Hepatic stellate cell (primary cell): Measurements from ENCODE around the gene MAML1.
"Not testable (repeated sequence)": the region's sequence is repeated elsewhere in the genome, so short reads cannot be mapped to it uniquely, and the experiment has no call there.

ENCODE experiments used
- DNase-seq: peaks from one replicate; pipeline ENCODE4 v3.0.0; 2011; ENCODE audit warnings: low spot score

MAML1 gene

DNA sequence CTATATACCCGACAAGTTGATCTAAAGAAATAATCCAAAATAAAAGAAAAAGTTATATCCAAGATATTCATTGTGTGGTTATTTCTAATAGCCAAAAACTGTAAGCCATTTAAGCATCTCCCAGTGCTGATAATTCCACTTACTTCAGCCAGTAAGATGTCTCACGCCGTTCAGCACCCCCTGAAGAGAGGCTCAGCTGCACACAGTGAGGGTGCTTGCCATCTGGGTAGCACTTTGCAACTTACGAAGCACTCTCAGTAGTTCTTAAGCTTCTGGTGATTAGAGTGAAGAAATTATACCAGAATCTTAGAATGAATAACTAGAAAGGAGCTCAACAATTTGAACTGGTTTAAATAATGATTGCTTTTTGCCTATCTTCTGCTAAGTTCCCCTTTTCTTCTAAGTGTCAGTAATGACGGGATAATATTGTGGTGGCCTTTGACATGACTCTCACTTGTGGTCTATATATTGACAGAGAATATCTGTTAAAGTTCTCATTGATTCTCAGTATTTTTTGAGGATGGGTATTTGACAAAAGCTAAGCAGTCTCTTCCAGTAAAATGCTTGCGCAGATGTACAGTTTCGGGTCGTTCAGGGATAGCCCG, 35.0 kb downstream of the MAML1 start:
- no peak for DNase-seq

DNA sequence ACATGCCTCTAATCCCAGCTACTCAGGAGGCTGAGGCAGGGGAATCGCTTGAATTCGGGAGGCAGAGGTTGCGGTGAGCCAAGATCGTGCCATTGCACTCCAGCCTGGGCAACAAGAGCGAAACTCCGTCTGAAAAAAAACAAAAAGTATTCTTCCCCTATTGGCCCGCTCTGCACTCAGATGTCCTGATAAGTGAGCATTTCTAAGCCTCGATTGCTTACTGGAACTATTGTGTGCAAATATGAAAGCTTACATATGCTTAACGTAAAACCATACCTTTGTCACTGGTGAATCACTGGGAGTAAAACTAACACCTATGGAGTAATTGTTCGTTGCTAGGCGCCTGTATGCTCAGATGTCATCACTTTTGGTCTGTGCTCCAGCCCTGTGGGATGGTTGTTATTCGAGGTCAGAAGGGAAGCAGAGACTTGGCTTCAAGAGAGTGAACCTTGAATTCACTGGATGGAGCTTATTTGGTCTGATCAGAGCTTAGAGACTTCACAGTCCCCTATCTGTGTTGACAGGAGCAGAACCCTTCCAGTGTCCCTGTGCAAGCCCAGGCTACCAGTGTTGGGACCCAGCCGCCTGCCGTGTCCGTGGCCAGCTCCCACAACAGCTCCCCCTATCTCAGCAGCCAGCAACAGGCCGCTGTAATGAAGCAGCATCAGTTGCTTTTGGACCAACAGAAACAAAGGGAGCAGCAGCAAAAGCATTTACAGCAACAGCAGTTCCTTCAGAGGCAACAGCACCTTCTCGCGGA, 35.9 kb downstream of the MAML1 start:
- DNase-seq = no peak

DNA sequence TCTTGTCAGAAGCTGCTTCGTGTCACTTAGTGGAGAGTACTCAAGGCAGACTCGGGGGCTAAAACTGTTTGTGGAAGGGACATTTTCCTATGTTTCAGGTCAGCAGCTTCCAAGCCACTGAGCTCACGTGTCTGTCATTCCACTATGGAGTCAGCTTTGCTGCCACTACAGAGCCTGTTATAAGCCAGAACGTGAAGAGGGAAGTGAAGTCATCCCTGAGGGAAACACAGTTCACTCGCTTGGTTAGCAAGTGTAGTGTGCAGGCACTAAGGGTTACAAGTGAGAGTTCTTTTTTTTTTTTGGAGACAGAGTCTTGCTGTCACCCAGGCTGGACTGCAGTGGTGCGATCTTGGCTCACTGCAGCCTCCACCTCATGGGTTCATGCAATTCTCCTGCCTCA, 36.6 kb downstream of the MAML1 start:
- no peak for DNase-seq

DNA sequence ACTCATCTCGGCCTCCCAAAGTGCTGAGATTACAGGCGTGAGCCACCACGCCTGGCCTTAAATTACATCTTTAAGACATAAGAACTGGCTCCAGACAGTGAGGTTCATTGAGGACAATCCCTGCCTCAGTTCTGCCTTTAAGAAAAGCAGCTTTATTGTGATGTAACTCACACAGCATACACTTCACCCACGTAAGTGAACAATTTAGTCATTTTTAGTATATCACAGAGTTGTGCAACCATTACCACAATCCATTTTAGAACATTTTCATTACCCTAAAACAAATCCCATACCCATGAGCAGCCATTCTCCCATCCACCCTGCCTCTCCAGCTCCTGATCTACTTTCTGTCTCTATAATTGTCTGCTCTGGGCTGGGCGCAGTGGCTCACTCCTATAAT, 37.2 kb downstream of the MAML1 start:
- DNase-seq = no peak

DNA sequence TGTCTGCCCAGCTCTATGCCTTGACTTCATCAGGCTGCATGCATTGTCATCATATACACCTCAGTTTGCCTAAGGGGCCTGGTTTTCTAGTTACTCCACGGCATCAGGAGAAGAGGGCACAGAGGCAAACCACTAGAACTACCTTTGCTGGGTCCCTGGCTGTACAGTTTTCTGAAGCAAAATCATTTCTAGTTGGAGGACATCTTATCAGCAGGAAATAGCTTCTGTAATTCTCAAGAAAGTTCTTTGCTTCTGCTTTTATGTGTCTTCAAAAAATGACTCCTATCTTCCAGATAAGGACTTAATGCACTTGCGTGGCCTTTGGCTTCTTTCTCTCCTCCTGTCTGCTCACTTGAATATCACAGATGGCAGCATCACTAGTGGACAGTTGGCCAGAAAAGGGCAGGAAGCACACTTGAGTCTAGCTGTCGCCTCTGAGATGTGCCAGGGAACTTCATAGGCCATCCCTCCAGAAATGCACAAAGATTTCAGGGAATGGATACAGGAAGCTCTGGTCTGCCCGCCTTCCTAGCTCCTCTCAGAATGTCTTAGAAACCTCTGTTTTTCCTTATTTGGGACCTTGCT, 38.8 kb downstream of the MAML1 start:
- DNase-seq = no peak

DNA sequence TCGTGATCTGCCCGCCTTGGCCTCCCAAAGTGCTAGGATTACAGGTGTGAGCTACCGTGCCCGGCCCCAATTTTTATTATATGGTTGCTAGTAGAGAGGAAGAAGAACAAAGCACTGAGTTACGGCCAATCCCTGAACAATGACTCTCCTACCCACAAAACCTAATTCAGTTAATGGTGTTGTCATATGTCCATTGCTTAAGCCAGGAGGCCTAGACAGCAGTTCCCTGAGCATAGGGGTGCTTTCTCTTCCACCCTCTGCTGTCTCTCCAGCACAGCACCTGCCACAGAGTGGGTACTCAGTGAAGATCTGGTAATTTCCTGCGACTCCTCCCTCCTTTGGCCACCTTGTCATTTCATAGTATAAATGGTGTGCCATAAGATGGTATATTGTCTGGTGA, 39.7 kb downstream of the MAML1 start:
- no peak for DNase-seq

DNA sequence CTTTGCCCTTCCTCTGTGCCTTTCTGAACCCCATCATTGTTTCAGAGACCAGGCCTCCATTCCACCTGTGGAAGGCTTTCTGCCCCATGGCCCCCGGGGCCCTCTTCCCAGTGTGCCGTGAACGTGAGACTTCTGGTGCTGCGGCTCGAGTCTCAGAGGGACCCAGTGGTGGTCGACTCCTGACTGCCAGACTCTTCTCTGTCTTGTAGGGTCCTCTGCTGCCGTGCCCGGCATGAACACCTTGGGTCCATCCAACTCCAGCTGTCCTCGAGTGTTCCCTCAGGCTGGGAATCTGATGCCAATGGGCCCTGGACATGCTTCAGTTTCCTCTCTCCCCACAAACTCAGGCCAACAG, 41.0 kb downstream of the MAML1 start:
- DNase-seq = no peak

DNA sequence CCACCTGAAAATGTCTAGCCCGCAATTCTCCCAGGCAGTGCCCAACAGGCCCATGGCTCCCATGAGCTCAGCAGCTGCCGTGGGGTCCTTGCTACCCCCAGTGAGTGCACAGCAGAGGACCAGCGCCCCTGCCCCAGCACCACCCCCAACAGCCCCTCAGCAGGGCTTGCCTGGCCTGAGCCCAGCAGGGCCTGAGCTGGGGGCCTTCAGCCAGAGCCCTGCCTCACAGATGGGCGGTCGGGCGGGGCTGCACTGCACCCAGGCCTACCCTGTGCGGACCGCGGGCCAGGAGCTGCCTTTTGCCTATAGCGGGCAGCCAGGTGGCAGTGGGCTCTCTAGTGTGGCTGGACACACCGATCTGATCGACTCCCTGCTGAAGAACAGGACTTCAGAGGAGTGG, 41.8 kb downstream of the MAML1 start:
- no peak for DNase-seq

DNA sequence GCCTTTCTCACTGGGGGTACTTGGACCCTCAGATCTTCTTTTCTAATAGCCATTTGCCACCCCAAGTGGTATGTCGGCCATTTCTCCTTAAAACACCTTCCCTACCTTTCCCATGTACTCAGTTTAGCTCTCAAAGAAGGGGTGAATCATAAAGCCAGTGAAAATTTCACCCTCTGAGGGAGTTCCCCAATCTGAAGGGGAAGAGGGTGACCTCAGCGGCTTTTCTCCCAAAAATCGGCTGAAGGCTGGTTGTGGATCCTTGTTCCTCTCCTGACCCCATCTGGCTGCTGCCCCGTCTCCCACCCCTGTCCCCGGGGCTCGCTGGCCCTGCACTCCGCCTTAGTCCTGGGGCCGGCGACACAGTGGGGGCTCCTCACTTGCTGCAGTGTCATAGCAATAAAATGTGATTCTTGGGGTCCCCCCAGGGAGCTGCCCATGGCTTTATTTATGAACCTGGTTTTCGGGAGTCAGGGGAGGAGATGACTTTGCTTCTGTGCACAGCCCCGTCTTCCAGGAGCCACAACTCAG, 43.9 kb downstream of the MAML1 start:
- no peak for DNase-seq

DNA sequence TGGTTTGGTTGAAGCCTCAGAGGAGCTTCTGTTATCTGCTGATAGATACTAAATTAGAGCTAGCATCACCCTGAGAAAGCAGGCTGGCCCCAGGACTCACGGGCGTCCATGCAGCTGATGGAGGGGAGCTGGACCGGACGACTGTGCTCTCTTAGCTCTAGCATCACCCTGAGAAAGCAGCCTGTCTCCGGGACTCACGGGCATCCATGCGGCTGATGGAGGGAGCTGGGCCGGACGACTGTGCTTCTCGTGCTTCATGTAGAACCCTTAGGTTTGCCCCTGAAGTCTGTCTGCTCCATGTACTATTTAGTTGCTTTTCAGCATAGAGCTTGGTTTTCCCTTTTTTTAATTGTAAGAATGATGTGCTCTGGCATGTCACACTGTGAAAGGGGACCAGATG, 44.8 kb downstream of the MAML1 start:
- DNase-seq = no peak

DNA sequence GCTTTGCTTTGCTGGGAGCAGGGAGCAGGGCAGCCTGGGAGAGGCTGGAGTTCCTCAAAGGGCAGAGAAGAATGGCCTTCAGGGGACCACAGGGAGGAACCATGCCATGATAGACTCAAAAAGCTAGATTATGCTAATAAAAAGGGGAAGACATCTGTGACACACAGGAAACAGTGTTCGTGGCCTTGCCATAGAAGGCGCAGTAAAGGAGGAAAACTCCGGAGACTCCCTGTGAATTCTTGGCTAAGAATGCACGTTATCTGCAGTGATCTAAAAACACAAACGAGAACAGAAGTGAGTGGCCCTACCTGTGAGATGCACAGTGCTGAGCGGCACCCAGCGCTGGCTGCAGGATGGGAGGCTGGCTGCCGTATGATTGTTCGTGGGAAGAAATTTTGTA, 45.3 kb downstream of the MAML1 start:
- no peak for DNase-seq

DNA sequence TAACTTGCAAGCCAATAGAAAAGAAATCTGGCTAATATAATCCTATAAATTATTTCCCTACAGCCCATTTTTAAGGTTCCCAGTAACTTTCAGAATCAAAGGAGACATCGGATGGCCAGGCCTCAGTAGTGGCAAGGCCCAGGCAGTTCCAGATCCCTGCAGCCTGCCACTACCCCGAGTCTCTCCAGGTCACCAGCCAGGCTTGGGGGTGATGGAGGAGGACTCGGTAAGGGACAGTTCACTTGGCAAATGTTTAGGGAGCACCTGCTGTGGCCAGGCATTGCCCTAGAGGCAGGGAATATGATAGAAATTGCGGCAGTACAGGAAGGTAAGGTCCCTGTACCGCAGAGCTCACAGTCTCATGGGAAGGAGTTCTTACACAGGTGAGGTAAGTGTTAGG, 46.0 kb downstream of the MAML1 start:
- no peak for DNase-seq

DNA sequence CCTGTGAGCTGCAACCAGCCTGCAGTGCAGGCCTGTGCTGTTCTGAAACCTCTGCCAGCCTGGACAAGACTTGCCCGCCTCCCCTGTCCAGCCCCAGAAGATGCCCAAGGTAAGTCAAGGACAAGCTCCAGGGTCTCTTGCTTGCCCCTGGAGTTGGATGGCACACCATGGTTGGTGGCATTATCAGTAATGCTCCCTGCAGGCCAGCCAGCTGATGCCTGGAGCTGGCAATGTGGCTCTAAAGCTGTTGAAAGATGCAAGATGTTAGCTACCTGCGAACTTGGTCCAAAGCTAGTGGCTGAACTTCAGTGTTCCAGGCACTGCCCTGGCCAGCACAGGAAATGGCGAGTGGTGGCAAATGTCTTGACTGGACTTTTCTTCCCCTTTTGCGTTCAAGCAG, 47.2 kb downstream of the MAML1 start:
- no peak for DNase-seq

DNA sequence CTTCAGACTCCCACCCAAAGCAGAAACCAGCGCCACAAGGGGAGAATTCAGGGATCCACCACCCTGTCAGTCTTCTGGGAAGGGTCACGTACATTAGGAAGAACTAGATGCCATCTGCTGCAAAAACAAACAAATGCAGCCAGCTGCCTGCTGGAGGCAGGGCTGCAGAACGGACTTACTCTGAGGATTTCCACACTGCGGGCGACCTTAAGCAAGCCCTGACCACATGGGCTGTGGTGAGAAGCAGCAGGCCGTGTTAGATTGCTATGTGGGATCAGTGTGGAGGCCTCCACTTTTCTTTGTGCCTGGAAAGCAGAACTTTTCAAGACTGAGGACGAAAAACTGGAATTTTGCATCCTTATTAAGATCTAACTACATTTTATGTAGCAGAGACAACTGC, 47.7 kb downstream of the MAML1 start:
- DNase-seq = no peak

DNA sequence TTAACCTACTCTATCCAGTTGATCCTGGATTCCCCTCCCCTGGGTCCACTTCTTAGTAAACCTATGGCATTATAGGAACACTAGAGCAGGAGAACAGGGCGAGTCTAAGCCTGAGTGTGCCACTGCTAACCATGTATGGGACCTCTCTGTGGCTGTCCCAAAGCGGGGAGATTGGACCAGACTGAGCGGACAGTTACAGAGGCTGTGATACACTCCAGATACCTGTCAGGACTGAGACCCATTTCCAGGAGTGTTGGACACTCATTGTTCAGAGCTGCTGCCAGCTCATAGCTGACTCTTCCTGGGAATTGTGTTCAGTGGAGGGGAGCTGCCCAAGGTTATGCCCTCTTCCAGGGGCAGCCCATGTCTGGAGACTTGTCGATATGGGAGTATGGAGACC, 49.2 kb downstream of the MAML1 start:
- DNase-seq = no peak

DNA sequence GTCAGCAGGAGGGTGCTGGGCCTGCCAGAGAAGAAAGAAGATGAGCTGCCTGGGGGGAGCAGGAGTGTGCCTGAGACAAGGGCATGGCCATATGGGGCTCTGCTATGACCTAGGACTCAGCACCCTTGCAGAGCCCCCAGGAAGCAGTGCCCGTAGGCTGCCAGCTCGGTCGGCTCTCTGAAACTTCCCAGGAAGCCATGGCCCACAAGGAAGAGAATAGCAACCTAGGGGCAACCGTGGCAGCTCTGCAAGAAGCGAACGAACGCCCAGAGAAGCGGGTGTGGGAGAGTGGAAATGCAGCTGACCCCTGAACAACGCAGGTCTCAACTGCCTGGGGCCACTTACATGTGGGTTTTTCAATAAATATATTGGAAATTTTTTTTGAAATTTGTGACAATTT, 50.5 kb downstream of the MAML1 start:
- no peak for DNase-seq

DNA sequence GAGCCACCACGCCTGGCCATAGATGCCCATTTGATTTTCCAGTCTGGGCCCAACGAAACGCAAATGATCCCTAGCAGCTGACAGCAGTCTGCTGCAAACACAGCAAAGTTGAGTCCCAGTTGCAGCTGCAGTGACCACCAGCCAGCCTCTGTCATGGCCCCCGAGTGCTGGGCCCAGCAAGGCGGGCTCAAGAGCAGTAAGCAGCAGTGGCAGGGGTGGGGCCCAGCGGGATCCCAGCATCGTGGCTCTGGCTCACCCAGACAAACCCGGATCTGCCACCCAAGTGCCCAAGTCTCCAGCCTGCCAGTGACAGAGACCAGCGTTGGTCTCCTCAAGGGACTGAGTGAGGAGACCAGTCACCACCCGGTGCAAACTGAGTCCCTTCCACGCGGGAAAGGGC, 54.2 kb downstream of the MAML1 start:
- DNase-seq = no peak

DNA sequence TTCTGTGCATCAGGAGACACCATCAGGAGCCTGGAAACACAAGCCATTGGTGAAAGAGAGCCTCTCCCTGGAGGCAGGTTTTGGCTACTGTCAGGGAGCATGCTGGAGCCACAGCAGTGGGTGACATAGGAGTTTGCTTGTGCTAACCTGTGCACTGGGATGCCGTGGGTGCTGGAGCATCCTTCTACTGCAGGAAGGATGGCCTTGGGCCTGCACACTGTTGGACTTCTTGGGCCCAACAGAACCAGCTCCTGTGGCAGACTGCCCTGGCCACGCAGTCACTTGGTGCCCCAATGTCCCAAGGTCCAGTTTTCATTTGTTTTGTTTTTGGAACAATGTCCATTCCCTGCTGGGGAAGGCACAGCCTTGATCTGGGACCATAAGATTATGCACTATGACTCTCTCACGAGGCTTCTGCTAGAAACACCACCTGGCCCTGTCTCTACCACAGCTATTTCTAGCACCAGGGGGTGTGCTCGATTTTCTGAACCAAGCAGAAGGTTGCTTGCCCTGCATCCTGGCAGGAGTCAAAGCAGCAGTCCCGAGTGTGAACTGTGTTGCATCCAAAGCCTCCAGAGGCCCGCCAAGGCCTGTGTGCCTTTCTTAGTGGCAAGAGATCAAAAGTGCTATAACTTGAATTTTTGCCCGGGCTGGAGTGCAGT, 55.7 kb downstream of the MAML1 start:
- DNase-seq = no peak

DNA sequence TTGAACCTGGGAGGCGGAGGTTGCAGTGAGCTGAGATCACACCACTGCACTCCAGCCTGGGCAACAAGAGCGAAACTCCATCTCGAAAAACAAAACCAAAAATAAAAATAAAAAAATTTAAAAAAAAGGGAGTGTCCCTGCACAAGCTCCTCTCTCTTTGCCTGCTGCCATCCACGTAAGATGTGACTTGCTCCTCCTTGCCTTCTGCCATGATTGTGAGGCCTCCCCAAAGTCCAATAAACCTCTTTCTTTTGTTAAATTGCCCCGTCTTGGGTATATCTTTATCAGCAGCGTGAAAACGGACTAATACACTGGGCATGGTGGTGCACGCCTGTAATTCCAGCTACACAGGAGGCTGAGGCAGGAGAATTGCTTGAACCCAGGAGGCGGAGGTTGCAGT, 56.7 kb downstream of the MAML1 start:
- DNase-seq = not testable (repeated sequence)

DNA sequence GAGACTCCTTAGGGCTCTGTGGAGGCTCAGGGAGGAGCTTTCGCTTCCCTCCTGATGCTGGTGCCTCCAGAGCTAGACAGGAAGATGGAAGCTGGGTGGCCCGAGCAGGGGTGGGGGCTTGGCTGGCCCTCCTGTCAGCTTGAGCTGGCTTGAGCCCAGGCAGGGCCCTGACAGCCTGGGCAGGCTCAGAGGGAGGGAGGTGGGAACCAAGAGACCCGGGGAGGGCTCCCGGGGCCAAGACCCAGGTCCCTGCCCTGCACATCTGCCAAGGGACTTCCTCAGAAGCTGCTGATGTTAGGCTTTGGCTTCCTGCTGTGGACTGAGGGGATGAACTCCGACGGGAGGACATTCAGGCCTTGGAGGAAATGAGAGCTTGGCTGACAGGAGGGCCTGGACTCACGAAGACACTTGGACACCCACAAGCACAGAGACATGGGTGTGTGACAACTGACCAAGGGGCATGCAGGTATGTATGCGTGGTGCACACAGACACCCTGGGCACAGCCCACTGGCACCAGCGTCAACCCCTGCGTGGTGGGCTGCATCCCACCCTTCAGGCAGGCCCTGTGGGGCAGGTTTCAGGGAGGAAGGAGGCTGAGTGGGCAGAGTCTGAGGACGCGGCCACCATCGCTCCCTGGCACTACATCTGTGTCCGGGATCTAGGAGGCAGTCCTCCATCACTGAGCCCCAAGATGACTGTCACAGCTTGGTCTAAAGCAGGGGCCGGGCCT, 59.4 kb downstream of the MAML1 start:
- DNase-seq = no peak

DNA sequence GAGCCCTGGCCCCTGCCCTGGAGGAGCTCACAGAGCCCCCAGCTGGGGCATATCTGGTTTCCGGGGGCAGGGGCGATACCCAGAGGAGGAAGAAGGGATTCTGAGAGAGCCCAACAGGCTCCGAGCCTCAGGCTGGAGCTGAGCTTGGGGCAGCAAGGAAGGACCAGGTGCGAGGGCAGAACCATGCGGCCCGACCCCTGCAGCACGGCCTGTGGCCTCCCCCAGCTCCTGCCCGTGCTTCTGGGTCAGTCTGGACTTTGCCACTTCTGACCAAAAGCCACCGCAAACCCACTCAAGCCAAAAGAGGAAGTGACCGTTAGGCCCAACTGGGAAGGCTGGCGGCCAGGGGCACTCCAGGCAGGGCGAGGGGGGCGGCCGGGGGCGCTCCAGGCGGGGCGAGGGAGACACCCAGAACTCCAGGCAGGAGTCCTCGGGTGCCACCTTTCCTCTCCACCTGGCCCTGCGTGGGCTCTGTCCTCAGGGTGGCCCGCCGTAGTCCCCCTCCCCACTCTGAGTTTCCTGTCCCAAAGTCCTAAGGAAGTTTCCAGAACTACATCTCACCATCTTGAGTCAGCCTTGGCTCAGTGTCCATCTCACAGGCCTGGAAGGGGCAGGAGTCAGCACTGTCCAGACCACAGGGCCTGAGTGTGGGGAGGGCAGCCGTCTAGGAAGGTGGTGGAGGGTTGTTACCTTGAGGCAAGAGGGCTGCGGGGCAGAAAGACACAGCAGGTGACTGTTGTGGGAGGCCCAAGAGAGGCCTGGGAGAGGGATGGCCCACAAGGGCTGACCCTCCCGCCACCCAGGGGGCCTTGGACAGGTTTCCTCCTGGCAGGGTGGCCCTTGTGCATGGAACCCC, 60.2 kb downstream of the MAML1 start:
- no peak for DNase-seq
